Measurements from ENCODE around the gene SGCA. TPM values are rescaled to one million over a fixed set of nuclear protein-coding genes. Genes with fewer than 3 reads are reported as not detected.

SGCA gene
- total and polyA plus RNA-seq, 9 donors, result 209 to 375 (median 311) TPM

GRCh38 chr17:50201276-50201854 lies 35.6 kb downstream of the SGCA start, which contains the start of gene COL1A1:
COL1A1 (minus strand) TSS chr17:50201631; CDS start chr17:50201513, 118 bp downstream.
- H3K36me3 ChIP-seq (ENCODE audit: control insufficient read depth, insufficient read depth, low read length), result peaks cover 30% of the 10 kb centered on the region
- peaks cover 77% of the 10 kb centered on the region for H3K4me1 ChIP-seq (ENCODE audit: control insufficient read depth, insufficient read depth, low read length)
- H3K9me3 ChIP-seq (replicated peaks; ENCODE audit: control insufficient read depth, low read depth, low read length), result no peaks in the 10 kb centered on the region
- peak; percentile 98 for DNase-seq
- H3K27me3 ChIP-seq (ENCODE audit: control insufficient read depth, insufficient read depth, low read length), result peaks cover 44% of the 10 kb centered on the region
- under 1% methylated on average over 27 of the region's 34 CpGs for WGBS (ENCODE audit: insufficient coverage)
- H3K4me3 ChIP-seq (ENCODE audit: low read length), result peak within 1 kb of the TSS; percentile 91
- peak within 1 kb of the TSS; percentile 99 for H3K27ac ChIP-seq (ENCODE audit: low read length)

- peaks cover 13% of the 10 kb centered on the region for H3K36me3 ChIP-seq (ENCODE audit: control insufficient read depth, insufficient read depth, low read length)
- H3K9me3 ChIP-seq (replicated peaks; ENCODE audit: control insufficient read depth, low read depth, low read length), result no peaks in the 10 kb centered on the region
- peak overlapping the region; percentile 99 for H3K27ac ChIP-seq (ENCODE audit: low read length)
- H3K4me1 ChIP-seq (ENCODE audit: control insufficient read depth, insufficient read depth, low read length), result peaks cover 74% of the 10 kb centered on the region
- peak overlapping the region; percentile 91 for H3K4me3 ChIP-seq (ENCODE audit: low read length)
- H3K27me3 ChIP-seq (ENCODE audit: control insufficient read depth, insufficient read depth, low read length), result peaks cover 44% of the 10 kb centered on the region
- 0% methylated on average over 4 of the region's 14 CpGs for WGBS (ENCODE audit: insufficient coverage)
- DNase-seq, result peak; percentile 96
Measured at GRCh38 chr17:50203086-50203485, 37.3 kb downstream of the SGCA start.

- H3K27ac ChIP-seq (ENCODE audit: low read length), result peak overlapping the region; percentile 99
- H3K4me1 ChIP-seq (ENCODE audit: control insufficient read depth, insufficient read depth, low read length), result peaks cover 77% of the 10 kb centered on the region
- H3K27me3 ChIP-seq (ENCODE audit: control insufficient read depth, insufficient read depth, low read length), result peaks cover 44% of the 10 kb centered on the region
Measured at GRCh38 chr17:50203604-50204345, 38.0 kb downstream of the SGCA start.

GRCh38 chr17:50204431-50204830 lies 38.6 kb downstream of the SGCA start:
- Histone ChIP-seq H3K9me3 (replicated peaks; ENCODE audit: control insufficient read depth, low read depth, low read length) (no peaks in the 10 kb centered on the region), H3K27me3 (ENCODE audit: control insufficient read depth, insufficient read depth, low read length) (peaks cover 41% of the 10 kb centered on the region), H3K36me3 (ENCODE audit: control insufficient read depth, insufficient read depth, low read length) (peaks cover under 1% of the 10 kb centered on the region), H3K4me3 (ENCODE audit: low read length) (no peak overlapping the region), H3K27ac (ENCODE audit: low read length) (peak overlapping the region; percentile 99), H3K4me1 (ENCODE audit: control insufficient read depth, insufficient read depth, low read length) (peaks cover 80% of the 10 kb centered on the region)
- 89% methylated on average over 1 of the region's 3 CpGs for WGBS (ENCODE audit: insufficient coverage)
- no peak for DNase-seq

More at GRCh38 chr17:50203604-50204345, 38.0 kb downstream of the SGCA start:
- WGBS (ENCODE audit: insufficient coverage), result 0% methylated on average over 3 of the region's 13 CpGs
- Histone ChIP-seq H3K36me3 (ENCODE audit: control insufficient read depth, insufficient read depth, low read length) (peaks cover 6% of the 10 kb centered on the region), H3K4me3 (ENCODE audit: low read length) (peak overlapping the region; percentile 13), H3K9me3 (replicated peaks; ENCODE audit: control insufficient read depth, low read depth, low read length) (no peaks in the 10 kb centered on the region)
- peak; percentile 98 for DNase-seq

GRCh38 chr17:50205111-50205962 lies 39.5 kb downstream of the SGCA start:
- Histone ChIP-seq H3K9me3 (replicated peaks; ENCODE audit: control insufficient read depth, low read depth, low read length) (no peaks in the 10 kb centered on the region), H3K4me1 (ENCODE audit: control insufficient read depth, insufficient read depth, low read length) (peaks cover 82% of the 10 kb centered on the region), H3K27ac (ENCODE audit: low read length) (peak overlapping the region; percentile 99), H3K27me3 (ENCODE audit: control insufficient read depth, insufficient read depth, low read length) (peaks cover 41% of the 10 kb centered on the region), H3K36me3 (ENCODE audit: control insufficient read depth, insufficient read depth, low read length) (no peaks in the 10 kb centered on the region), H3K4me3 (ENCODE audit: low read length) (no peak overlapping the region)
- WGBS (ENCODE audit: insufficient coverage), result 22% methylated on average over 10 of the region's 10 CpGs
- DNase-seq, result peak; percentile 64

- peaks cover 87% of the 10 kb centered on the region for H3K4me1 ChIP-seq (ENCODE audit: control insufficient read depth, insufficient read depth, low read length)
- no peaks in the 10 kb centered on the region for H3K9me3 ChIP-seq (replicated peaks; ENCODE audit: control insufficient read depth, low read depth, low read length)
- H3K36me3 ChIP-seq (ENCODE audit: control insufficient read depth, insufficient read depth, low read length), result no peaks in the 10 kb centered on the region
- H3K27me3 ChIP-seq (ENCODE audit: control insufficient read depth, insufficient read depth, low read length), result peaks cover 41% of the 10 kb centered on the region
- peak overlapping the region; percentile 99 for H3K27ac ChIP-seq (ENCODE audit: low read length)
- DNase-seq, result no peak
- no peak overlapping the region for H3K4me3 ChIP-seq (ENCODE audit: low read length)
- WGBS (ENCODE audit: insufficient coverage), result 94% methylated on average over 4 of the region's 7 CpGs
Measured at GRCh38 chr17:50205963-50206505, 40.2 kb downstream of the SGCA start.

DNA sequence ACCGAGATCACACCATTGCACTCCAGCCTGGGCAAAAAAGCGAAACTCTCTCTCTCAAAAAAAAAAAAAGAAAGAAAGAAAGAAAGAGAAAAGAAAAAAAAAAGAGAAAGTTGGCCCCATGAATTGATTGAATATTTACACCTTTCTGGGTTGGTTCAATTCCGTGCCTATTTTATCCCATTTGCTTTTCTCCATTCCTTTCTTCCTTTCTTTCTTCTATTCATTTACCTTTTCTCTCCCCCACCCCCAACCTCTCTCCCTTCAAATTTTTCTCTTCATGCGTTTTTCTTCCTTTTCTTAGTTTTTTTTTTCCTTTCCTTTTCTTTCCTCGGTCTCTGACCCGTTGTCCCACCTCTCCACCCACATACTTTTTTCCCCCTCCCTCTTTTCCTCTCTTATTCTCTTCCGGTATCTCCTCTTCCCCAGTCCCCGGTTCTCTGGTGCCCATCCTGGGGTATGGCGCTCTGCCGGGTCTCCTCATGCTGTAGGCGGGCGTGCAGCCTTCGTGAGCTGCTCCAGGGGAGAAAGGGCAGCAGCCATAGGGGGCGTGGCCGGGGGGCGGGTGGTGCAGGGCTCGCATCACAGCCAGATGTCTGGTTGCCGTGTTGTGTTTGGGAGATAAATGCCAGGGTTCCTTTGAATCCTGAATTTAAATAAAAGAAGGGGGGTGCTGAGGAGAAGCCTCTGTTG lies 40.9 kb downstream of the SGCA start:
- no peaks in the 10 kb centered on the region for H3K36me3 ChIP-seq (ENCODE audit: control insufficient read depth, insufficient read depth, low read length)
- H3K4me3 ChIP-seq (ENCODE audit: low read length), result no peak overlapping the region
- H3K4me1 ChIP-seq (ENCODE audit: control insufficient read depth, insufficient read depth, low read length), result peaks cover 88% of the 10 kb centered on the region
- peaks cover 38% of the 10 kb centered on the region for H3K27me3 ChIP-seq (ENCODE audit: control insufficient read depth, insufficient read depth, low read length)
- no peaks in the 10 kb centered on the region for H3K9me3 ChIP-seq (replicated peaks; ENCODE audit: control insufficient read depth, low read depth, low read length)
- peak; percentile 85 for DNase-seq
- H3K27ac ChIP-seq (ENCODE audit: low read length), result peak overlapping the region; percentile 99
- 3% methylated on average over 11 of the region's 18 CpGs for WGBS (ENCODE audit: insufficient coverage)

DNA sequence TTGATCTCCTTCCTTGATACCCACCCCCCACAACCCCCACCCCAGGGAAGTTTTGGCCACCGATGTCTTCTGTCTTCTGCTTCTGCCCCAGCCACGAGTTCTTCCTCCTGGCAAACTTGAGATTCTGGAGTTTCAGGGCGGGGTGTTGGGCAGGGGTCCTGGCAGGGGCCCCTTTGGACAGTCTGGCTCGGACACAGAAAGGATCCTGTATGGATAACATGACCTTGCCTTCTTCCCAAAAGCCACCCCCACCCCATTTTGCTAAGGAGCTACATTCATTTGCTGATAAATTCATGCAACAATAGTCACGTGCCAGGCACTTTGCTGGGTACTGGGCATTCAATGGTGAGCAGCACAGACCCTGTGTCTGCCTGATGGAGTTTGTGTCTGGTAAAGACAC lies 41.5 kb downstream of the SGCA start:
- Histone ChIP-seq H3K9me3 (replicated peaks; ENCODE audit: control insufficient read depth, low read depth, low read length) (no peaks in the 10 kb centered on the region), H3K4me1 (ENCODE audit: control insufficient read depth, insufficient read depth, low read length) (peaks cover 92% of the 10 kb centered on the region), H3K27me3 (ENCODE audit: control insufficient read depth, insufficient read depth, low read length) (peaks cover 37% of the 10 kb centered on the region), H3K36me3 (ENCODE audit: control insufficient read depth, insufficient read depth, low read length) (no peaks in the 10 kb centered on the region), H3K27ac (ENCODE audit: low read length) (peak overlapping the region; percentile 99), H3K4me3 (ENCODE audit: low read length) (no peak overlapping the region)
- no peak for DNase-seq
- 40% methylated on average over 1 of the region's 5 CpGs for WGBS (ENCODE audit: insufficient coverage)

- peaks cover 31% of the 10 kb centered on the region for H3K27me3 ChIP-seq (ENCODE audit: control insufficient read depth, insufficient read depth, low read length)
- WGBS (ENCODE audit: insufficient coverage), result 89% methylated on average over 6 of the region's 8 CpGs
- peaks cover 93% of the 10 kb centered on the region for H3K4me1 ChIP-seq (ENCODE audit: control insufficient read depth, insufficient read depth, low read length)
Measured at GRCh38 chr17:50207792-50208567, 42.2 kb downstream of the SGCA start.

More at GRCh38 chr17:50207792-50208567, 42.2 kb downstream of the SGCA start:
- Histone ChIP-seq H3K27ac (ENCODE audit: low read length) (peak overlapping the region; percentile 99), H3K9me3 (replicated peaks; ENCODE audit: control insufficient read depth, low read depth, low read length) (no peaks in the 10 kb centered on the region), H3K36me3 (ENCODE audit: control insufficient read depth, insufficient read depth, low read length) (no peaks in the 10 kb centered on the region), H3K4me3 (ENCODE audit: low read length) (no peak overlapping the region)
- no peak for DNase-seq

Measured in muscle of leg (tissue), 11 donors.